ENCODE measurements around the gene VAT1L. TPM values are rescaled to one million over a fixed set of nuclear protein-coding genes. Genes with fewer than 3 reads are reported as not detected.

The VAT1L gene
- total RNA-seq, 2 donors from 2014 or later, result not detected

DNA sequence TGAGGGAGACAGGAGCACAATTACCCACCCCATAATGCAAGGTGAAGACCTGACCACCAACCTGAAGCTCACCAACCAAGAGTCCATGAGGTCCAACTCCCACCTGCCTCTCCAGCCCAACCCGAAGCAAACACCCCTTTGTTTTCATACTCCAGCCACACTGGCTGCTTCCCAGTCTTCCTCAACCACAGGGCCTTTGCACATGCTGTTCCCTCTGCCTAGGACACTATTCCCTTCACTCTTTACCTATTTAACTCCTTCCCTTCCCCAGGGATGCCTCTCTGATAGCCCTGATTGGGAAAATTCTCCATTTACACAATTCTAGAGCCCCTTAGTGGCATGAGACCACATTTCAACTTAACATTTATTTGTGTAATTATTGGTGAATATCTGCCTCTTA is 86.0 kb downstream of the VAT1L start:
- Mint-ChIP-seq H3K4me3 (no peak overlapping the region), H3K27ac (no peak overlapping the region), H3K27me3 (peaks cover 22% of the 10 kb centered on the region), H3K4me1 (no peaks in the 10 kb centered on the region), H3K36me3 (ENCODE audit: low read depth) (no peaks in the 10 kb centered on the region)
- no peak for ATAC-seq
- H3K9me3 ChIP-seq (ENCODE audit: control insufficient read depth, low read length, poor library complexity, severe bottlenecking), result no peaks in the 10 kb centered on the region
- DNase-seq, result no peak

DNA sequence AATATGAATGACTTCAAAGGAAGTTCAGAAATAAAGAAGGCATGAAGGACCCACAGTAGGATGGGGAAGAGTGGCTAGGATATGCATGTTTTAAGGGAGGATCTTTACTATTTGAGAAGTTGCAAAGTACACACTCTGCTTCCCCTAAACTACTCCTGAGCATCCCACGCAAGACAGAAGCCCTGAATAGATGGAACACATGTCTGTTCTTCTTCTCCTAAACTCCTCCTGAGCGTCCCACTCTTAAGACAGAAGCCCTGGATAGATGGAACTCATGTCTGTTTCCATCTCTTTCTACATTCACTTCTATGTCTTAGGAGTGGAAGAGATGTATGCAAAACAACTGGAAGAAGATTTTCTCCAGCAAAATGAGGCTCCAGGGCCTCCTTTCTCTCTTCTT is 88.4 kb downstream of the VAT1L start:
- DNase-seq (no peak), ATAC-seq (no peak)
- H3K27me3 Mint-ChIP-seq, result peaks cover 28% of the 10 kb centered on the region
- no peak overlapping the region for H3K27ac Mint-ChIP-seq
- no peaks in the 10 kb centered on the region for H3K9me3 ChIP-seq (ENCODE audit: control insufficient read depth, low read length, poor library complexity, severe bottlenecking)
- no peak overlapping the region for H3K4me3 Mint-ChIP-seq
- no peaks in the 10 kb centered on the region for H3K36me3 Mint-ChIP-seq (ENCODE audit: low read depth)
- H3K4me1 Mint-ChIP-seq, result no peaks in the 10 kb centered on the region

DNA sequence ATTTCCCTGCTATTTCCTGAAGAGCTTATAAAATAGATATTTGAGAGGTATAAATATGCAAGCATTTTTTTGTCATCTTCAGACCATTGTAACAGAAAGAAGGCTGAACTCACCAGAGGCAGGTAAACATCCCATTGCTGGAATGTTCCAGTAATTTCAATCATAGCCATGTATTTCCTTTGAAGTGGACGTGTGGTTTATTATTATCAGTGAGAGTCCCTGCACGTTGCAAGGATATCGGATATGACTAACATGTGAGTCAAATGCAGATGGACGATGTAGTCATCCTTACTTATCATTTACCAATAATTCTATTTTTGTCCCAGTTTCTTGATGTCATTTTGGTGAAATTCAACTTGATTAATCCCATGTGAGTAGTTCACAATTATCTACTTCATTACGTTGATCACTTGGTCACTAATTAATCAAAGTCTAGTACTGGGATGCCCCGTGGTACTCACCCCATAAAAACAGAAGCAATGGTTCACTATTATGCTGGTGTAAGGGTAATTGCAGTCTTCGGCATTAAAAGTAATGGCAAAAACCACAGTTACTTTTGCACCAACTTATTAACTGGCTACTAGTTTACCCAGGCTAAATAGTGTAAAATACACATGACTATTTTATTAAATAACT is 89.5 kb downstream of the VAT1L start:
- H3K27ac Mint-ChIP-seq, result no peak overlapping the region
- no peak for ATAC-seq
- peaks cover 28% of the 10 kb centered on the region for H3K27me3 Mint-ChIP-seq
- no peaks in the 10 kb centered on the region for H3K9me3 ChIP-seq (ENCODE audit: control insufficient read depth, low read length, poor library complexity, severe bottlenecking)
- no peak overlapping the region for H3K4me3 Mint-ChIP-seq
- no peak for DNase-seq
- no peaks in the 10 kb centered on the region for H3K4me1 Mint-ChIP-seq
- H3K36me3 Mint-ChIP-seq (ENCODE audit: low read depth), result no peaks in the 10 kb centered on the region

GRCh38 chr16:77881355-77882030 is 93.1 kb downstream of the VAT1L start:
- no peaks in the 10 kb centered on the region for H3K4me1 Mint-ChIP-seq
- no peak overlapping the region for H3K4me3 Mint-ChIP-seq
- H3K36me3 Mint-ChIP-seq (ENCODE audit: low read depth), result no peaks in the 10 kb centered on the region
- H3K27me3 Mint-ChIP-seq, result peaks cover 40% of the 10 kb centered on the region
- no peaks in the 10 kb centered on the region for H3K9me3 ChIP-seq (ENCODE audit: control insufficient read depth, low read length, poor library complexity, severe bottlenecking)
- no peak overlapping the region for H3K27ac Mint-ChIP-seq
- ATAC-seq, result no peak
- no peak for DNase-seq

- H3K27ac Mint-ChIP-seq, result no peak overlapping the region
- H3K9me3 ChIP-seq (ENCODE audit: control insufficient read depth, low read length, poor library complexity, severe bottlenecking), result no peaks in the 10 kb centered on the region
- ATAC-seq (no peak), DNase-seq (no peak)
- H3K4me3 Mint-ChIP-seq, result no peak overlapping the region
- no peaks in the 10 kb centered on the region for H3K4me1 Mint-ChIP-seq
- peaks cover 43% of the 10 kb centered on the region for H3K27me3 Mint-ChIP-seq
- no peaks in the 10 kb centered on the region for H3K36me3 Mint-ChIP-seq (ENCODE audit: low read depth)
Measured at GRCh38 chr16:77882358-77882757, 94.0 kb downstream of the VAT1L start.

DNA sequence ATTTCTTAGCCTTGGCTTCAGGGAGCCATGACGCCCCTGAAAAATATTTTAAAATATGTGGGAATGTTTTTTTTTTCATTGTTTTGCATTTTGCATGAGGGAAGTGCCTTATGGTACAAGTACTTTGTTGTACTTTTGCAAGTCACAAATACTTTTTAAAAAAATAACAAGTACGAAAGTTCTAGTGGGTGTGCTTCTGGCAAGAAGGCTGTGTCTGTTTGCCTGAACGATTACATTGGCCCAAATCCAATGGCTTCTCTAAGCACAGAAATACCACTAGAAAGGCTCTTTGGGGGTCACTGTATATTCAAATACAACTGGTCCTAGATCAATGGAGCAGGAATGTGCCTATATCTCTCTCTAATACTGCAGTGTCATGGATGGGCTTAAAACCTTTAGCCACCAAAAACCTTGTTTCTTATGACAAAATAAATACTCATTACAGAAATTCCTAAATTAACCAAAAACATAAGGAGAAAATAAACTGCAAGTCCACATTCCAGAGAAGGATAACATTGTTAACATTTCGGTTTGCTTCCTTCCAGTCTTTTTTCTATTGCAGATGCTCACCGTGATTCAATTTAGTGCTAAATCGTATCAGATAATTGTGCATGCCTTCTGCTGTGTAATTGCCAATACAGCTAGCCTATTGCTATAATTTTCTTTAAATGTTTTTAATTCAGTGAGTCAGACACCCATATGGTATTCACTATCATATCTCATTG is 97.4 kb downstream of the VAT1L start:
- no peaks in the 10 kb centered on the region for H3K36me3 Mint-ChIP-seq (ENCODE audit: low read depth)
- H3K4me1 Mint-ChIP-seq, result no peaks in the 10 kb centered on the region
- H3K4me3 Mint-ChIP-seq, result no peak overlapping the region
- H3K27ac Mint-ChIP-seq, result no peak overlapping the region
- peaks cover 51% of the 10 kb centered on the region for H3K27me3 Mint-ChIP-seq
- DNase-seq, result no peak
- ATAC-seq, result no peak
- H3K9me3 ChIP-seq (ENCODE audit: control insufficient read depth, low read length, poor library complexity, severe bottlenecking), result no peaks in the 10 kb centered on the region

DNA sequence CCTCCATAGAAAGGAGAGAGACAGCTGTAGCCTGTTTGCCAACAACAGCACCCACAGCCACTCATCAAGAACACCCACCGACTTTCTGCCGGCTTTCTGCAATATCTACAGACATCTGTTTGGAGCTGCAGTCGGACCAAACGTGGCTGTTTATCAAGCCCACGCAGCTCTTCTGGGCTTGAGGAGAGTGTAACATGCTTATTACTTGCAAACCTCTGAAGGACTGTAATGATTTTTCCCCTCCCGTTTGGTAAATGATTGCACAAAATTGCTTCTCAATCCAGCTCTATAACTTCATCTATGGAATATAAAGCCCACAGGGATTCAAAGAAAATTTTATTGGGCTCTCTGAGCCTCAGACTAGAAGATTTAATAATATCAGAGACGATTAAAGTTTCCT is 100.5 kb downstream of the VAT1L start:
- Mint-ChIP-seq H3K4me1 (no peaks in the 10 kb centered on the region), H3K36me3 (ENCODE audit: low read depth) (no peaks in the 10 kb centered on the region), H3K27ac (no peak overlapping the region), H3K4me3 (no peak overlapping the region), H3K27me3 (peaks cover 40% of the 10 kb centered on the region)
- ATAC-seq, result no peak
- DNase-seq, result no peak
- no peaks in the 10 kb centered on the region for H3K9me3 ChIP-seq (ENCODE audit: control insufficient read depth, low read length, poor library complexity, severe bottlenecking)

DNA sequence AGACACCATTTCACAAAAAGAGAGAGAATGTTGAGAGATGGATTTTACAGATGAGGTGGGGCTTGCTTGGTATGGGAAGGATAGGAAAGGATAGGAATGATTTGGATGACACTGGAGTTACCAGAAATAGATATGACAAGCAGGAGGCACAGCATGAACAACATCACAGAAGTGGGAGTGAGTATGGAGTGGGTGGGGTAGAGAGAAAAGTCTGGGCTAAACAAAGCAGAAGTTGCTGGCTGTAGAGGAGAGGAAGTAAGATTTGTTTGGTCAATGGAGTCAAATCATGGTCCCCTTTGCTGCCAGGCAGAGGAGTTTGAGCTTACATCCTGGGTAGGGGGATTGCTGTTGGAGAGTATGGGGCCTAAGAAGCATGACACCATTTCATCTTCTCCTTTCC is 101.7 kb downstream of the VAT1L start:
- H3K9me3 ChIP-seq (ENCODE audit: control insufficient read depth, low read length, poor library complexity, severe bottlenecking), result no peaks in the 10 kb centered on the region

GRCh38 chr16:77894162-77894561 is 105.8 kb downstream of the VAT1L start:
- H3K27ac Mint-ChIP-seq, result no peak overlapping the region
- peaks cover 14% of the 10 kb centered on the region for H3K27me3 Mint-ChIP-seq
- no peaks in the 10 kb centered on the region for H3K9me3 ChIP-seq (ENCODE audit: control insufficient read depth, low read length, poor library complexity, severe bottlenecking)
- ATAC-seq (no peak), DNase-seq (no peak)
- no peaks in the 10 kb centered on the region for H3K36me3 Mint-ChIP-seq (ENCODE audit: low read depth)
- H3K4me3 Mint-ChIP-seq, result no peak overlapping the region
- H3K4me1 Mint-ChIP-seq, result no peaks in the 10 kb centered on the region

More for the DNA sequence above, 101.7 kb downstream of the VAT1L start:
- H3K27ac Mint-ChIP-seq, result no peak overlapping the region
- ATAC-seq, result no peak
- H3K4me3 Mint-ChIP-seq, result no peak overlapping the region
- no peaks in the 10 kb centered on the region for H3K36me3 Mint-ChIP-seq (ENCODE audit: low read depth)
- DNase-seq, result no peak
- peaks cover 40% of the 10 kb centered on the region for H3K27me3 Mint-ChIP-seq
- H3K4me1 Mint-ChIP-seq, result no peaks in the 10 kb centered on the region

DNA sequence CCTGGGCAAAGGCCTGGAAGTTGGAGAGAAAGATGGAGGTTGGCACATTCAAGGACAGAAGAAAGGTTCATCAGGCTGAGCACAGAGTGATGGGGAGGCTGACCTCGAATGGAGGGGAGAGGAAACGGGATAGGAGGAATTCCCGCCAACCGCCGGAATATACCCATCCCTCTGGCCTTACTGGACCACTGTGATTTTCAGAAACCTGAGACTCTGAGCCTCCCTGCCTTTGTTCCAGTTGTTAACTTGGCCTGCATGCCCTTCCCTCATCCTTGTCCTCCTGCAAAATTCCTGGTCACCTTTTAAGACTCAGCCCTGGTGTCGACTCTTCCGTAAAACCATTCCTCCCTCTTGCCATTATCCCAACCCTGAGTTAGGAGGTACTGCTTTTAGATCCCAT is 107.6 kb downstream of the VAT1L start:
- Mint-ChIP-seq H3K4me1 (no peaks in the 10 kb centered on the region), H3K27me3 (peaks cover 21% of the 10 kb centered on the region), H3K36me3 (ENCODE audit: low read depth) (peaks cover 2% of the 10 kb centered on the region), H3K27ac (no peak overlapping the region), H3K4me3 (no peak overlapping the region)
- ATAC-seq (no peak), DNase-seq (no peak)
- no peaks in the 10 kb centered on the region for H3K9me3 ChIP-seq (ENCODE audit: control insufficient read depth, low read length, poor library complexity, severe bottlenecking)

DNA sequence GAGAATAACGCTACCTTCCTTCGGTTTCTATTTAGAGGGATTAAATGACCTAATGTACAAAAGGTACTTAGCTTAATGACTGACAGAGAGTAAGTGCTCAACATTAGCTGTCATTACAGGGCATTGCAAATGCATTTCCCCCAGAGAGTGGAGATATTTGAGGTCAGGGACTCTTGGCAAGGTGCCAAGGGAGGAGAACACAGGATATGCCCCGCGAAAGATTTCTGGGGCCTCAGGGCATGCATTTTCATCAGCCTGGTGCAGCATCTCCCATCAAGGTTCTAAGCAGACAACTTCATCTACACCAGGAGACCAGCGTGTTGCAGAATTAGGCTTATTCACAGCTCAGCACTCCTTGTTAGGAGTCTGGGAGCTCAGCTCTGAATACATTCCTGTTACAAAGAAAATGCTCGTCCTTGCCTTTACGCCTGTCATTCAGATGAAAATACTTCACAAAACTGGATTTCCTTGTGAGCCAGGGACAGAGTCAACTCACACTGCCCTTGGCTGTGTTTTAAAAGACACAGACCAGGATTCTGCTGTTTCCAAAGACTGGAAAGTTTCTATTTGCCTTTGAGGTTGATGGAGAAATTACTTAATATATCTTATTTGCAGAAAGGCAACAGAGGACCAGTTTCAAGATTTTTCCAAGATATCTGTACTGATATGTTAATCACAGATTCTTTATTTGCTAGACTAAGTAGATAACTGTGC is 108.2 kb downstream of the VAT1L start:
- ATAC-seq (no peak), DNase-seq (no peak)
- H3K36me3 Mint-ChIP-seq (ENCODE audit: low read depth), result peaks cover 2% of the 10 kb centered on the region
- H3K27ac Mint-ChIP-seq, result no peak overlapping the region
- no peaks in the 10 kb centered on the region for H3K9me3 ChIP-seq (ENCODE audit: control insufficient read depth, low read length, poor library complexity, severe bottlenecking)
- H3K4me1 Mint-ChIP-seq, result no peaks in the 10 kb centered on the region
- H3K27me3 Mint-ChIP-seq, result peaks cover 21% of the 10 kb centered on the region
- H3K4me3 Mint-ChIP-seq, result no peak overlapping the region

DNA sequence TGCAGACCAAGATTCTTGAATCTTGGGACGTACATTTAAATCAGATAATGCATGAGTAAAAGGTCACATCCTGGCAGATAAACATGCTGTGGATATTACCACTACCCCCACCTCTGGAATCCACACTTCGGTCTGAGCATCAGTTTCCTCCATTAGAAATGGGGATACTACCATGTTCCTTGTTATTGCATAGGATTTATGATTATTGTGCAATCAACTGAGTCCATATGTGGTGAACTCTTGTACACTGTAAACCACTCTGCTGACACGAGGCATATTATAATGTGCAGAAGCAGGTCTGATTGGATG is 108.7 kb downstream of the VAT1L start:
- no peaks in the 10 kb centered on the region for H3K9me3 ChIP-seq (ENCODE audit: control insufficient read depth, low read length, poor library complexity, severe bottlenecking)
- Mint-ChIP-seq H3K4me1 (no peaks in the 10 kb centered on the region), H3K27me3 (peaks cover 21% of the 10 kb centered on the region), H3K27ac (no peak overlapping the region), H3K36me3 (ENCODE audit: low read depth) (peaks cover 2% of the 10 kb centered on the region), H3K4me3 (no peak overlapping the region)
- ATAC-seq (no peak), DNase-seq (no peak)

DNA sequence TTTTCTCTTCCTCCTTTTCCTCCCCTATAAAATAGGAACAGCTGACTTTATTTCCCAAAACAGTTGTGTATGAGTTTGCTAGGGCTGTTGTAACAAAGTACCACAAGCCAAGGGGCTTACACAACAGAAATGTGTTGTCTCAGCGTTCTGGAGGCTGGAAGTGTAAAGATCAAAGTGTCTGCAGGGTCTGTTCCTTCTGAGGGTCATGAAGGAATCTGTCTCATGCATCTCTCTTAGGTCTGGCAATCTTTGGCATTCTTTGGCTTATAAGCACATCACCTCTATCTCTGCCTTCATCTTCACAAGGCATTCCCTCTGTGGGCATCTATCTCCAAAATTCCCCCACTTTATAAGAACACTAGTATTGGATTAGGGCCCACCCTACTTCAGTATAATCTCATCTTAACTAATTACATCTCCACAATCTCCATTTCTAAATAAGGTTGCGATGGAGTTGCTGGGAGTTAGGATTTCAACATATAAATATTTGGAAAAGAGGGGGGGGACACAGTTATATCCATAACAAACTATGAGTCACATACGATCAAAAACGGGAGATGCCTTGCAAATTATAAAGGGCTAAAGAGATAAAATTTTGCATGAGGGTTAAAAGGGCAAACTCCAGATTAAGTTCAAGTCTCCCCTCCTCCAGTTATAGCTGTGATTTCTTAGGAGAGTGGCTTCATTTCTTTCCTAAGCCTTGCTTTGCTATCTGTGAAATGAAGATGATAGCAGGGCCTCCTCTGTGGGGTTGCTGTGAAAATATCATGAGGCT is 109.7 kb downstream of the VAT1L start:
- Mint-ChIP-seq H3K4me3 (no peak overlapping the region), H3K27ac (no peak overlapping the region), H3K4me1 (no peaks in the 10 kb centered on the region), H3K36me3 (ENCODE audit: low read depth) (peaks cover 2% of the 10 kb centered on the region), H3K27me3 (peaks cover 21% of the 10 kb centered on the region)
- no peak for DNase-seq
- H3K9me3 ChIP-seq (ENCODE audit: control insufficient read depth, low read length, poor library complexity, severe bottlenecking), result no peaks in the 10 kb centered on the region
- no peak for ATAC-seq

All from T-helper 17 cell (primary cell).